GM18511 (cell line): Measurements from ENCODE around the gene UNK.

Experiments
- ATAC-seq: cut with Tn5 transposase; IDR thresholded peaks from one replicate; pipeline ENCODE4 v1.9.1; 2021; ENCODE audit warnings: mild to moderate bottlenecking, moderate library complexity; ENCODE audit not compliant: unreplicated experiment

UNK gene

GRCh38 chr17:75784473-75785015, at the start of gene UNK:
TSS of gene UNK (plus strand) at chr17:75784806. CDS start at chr17:75784881, 75 bp downstream.
- peak; percentile 63 for ATAC-seq

- no peak for ATAC-seq
These were observed 48.3 kb upstream of the UNK start for GRCh38 chr17:75736173-75736835.

- ATAC-seq, result no peak
These were observed 47.3 kb upstream of the UNK start for GRCh38 chr17:75737133-75737962.

GRCh38 chr17:75738218-75738802, 46.3 kb upstream of the UNK start:
- no peak for ATAC-seq

GRCh38 chr17:75739174-75739573, 45.4 kb upstream of the UNK start:
- ATAC-seq, result no peak

GRCh38 chr17:75739801-75740200, 44.8 kb upstream of the UNK start:
- ATAC-seq, result no peak

GRCh38 chr17:75740215-75740614, 44.4 kb upstream of the UNK start:
- no peak for ATAC-seq

- ATAC-seq, result no peak
These were observed 44.0 kb upstream of the UNK start for GRCh38 chr17:75740631-75741077.

GRCh38 chr17:75742337-75742736, 42.3 kb upstream of the UNK start:
- no peak for ATAC-seq

GRCh38 chr17:75743625-75744206, 40.9 kb upstream of the UNK start:
- ATAC-seq, result no peak

- ATAC-seq, result no peak
These were observed 35.9 kb upstream of the UNK start for GRCh38 chr17:75748706-75749105.

GRCh38 chr17:75749545-75750389, 34.8 kb upstream of the UNK start:
- no peak for ATAC-seq

- ATAC-seq, result no peak
These were observed 33.8 kb upstream of the UNK start for GRCh38 chr17:75750661-75751423.

- ATAC-seq, result no peak
These were observed 32.8 kb upstream of the UNK start for GRCh38 chr17:75751676-75752404.

GRCh38 chr17:75752405-75752709, 32.2 kb upstream of the UNK start:
- ATAC-seq, result no peak

GRCh38 chr17:75752802-75753513, 31.6 kb upstream of the UNK start:
- no peak for ATAC-seq

- peak; percentile 59 for ATAC-seq
These were observed 30.9 kb upstream of the UNK start for GRCh38 chr17:75753514-75754377.
